GM23338 (cell line): Measurements from ENCODE around the gene CACNA2D1. TPM values are rescaled to one million over a fixed set of nuclear protein-coding genes. Genes with fewer than 3 reads are reported as not detected.

ENCODE experiments used
- ATAC-seq: fragments of 200-7000 bp; cut with Tn5 transposase; 3 replicates; pipeline ENCODE4 v1.9.1; 2020
- DNase-seq: peaks from one replicate; pipeline ENCODE4 v3.0.0-alpha.2; 2015; ENCODE audit warnings: low spot score
- H2AFZ ChIP-seq: fragments of 200-600 bp; sonication (generic); 2 replicates; pipeline ENCODE4 v1.8.0; 2016; ENCODE audit warnings: antibody characterized with exemption, mild to moderate bottlenecking, moderate library complexity
- H3F3A ChIP-seq: fragments of 200-600 bp; sonication (generic); replicated peaks from 2 replicates; pipeline ENCODE4 v1.8.0; 2017; ENCODE audit warnings: antibody characterized with exemption, mixed run types, low read depth
- H3K27ac ChIP-seq: fragments of 200-600 bp; sonication (generic); 2 replicates; pipeline ENCODE4 v1.6.1; 2016; ENCODE audit warnings: low read depth
- H3K27me3 ChIP-seq: fragments of 200-600 bp; sonication (generic); 2 replicates; pipeline ENCODE4 v1.8.0; 2016; ENCODE audit warnings: mild to moderate bottlenecking, mixed run types, moderate library complexity; ENCODE audit not compliant: insufficient read depth
- H3K36me3 ChIP-seq: fragments of 200-600 bp; sonication (generic); 2 replicates; pipeline ENCODE4 v1.8.0; 2016; ENCODE audit warnings: mild to moderate bottlenecking; ENCODE audit not compliant: insufficient read depth
- H3K4me1 ChIP-seq: fragments of 200-600 bp; sonication (generic); 2 replicates; pipeline ENCODE4 v1.8.0; 2016; ENCODE audit warnings: mild to moderate bottlenecking, moderate library complexity; ENCODE audit not compliant: insufficient read depth
- H3K4me2 ChIP-seq: fragments of 200-600 bp; sonication (generic); 2 replicates; pipeline ENCODE4 v1.7.1; 2017; ENCODE audit warnings: mixed run types
- H3K4me3 ChIP-seq: fragments of 200-600 bp; sonication (generic); 2 replicates; pipeline ENCODE4 v1.6.1; 2016; ENCODE audit warnings: mixed run types
- H3K79me2 ChIP-seq: fragments of 200-600 bp; sonication (generic); replicated peaks from 2 replicates; pipeline ENCODE4 v1.8.0; 2017; ENCODE audit warnings: mild to moderate bottlenecking; ENCODE audit not compliant: insufficient read depth
- H3K9me2 ChIP-seq: fragments of 200-600 bp; sonication (generic); 2 replicates; pipeline ENCODE4 v1.8.0; 2017; ENCODE audit not compliant: insufficient read depth
- H4K20me1 ChIP-seq: fragments of 200-600 bp; sonication (generic); replicated peaks from 2 replicates; pipeline ENCODE4 v1.8.0; 2017; ENCODE audit warnings: mild to moderate bottlenecking; ENCODE audit not compliant: insufficient read depth
- H3K27ac Mint-ChIP-seq: 2 replicates; pipeline ENCODE4 v1.8.0; 2020; ENCODE audit warnings: inconsistent platforms, mild to moderate bottlenecking, moderate library complexity, mixed read lengths
- H3K27me3 Mint-ChIP-seq: 3 replicates; pipeline ENCODE4 v1.8.0; 2022; ENCODE audit warnings: low read depth, mild to moderate bottlenecking, moderate library complexity, mixed read lengths, inconsistent platforms; ENCODE audit not compliant: insufficient read depth, poor library complexity
- H3K36me3 Mint-ChIP-seq: 3 replicates; pipeline ENCODE4 v1.8.0; 2021; ENCODE audit warnings: low read depth, mild to moderate bottlenecking, inconsistent platforms, moderate library complexity, mixed read lengths
- H3K4me1 Mint-ChIP-seq: 3 replicates; pipeline ENCODE4 v1.8.0; 2020; ENCODE audit warnings: mild to moderate bottlenecking, inconsistent platforms, mixed read lengths
- H3K4me3 Mint-ChIP-seq: 3 replicates; pipeline ENCODE4 v1.8.0; 2021; ENCODE audit warnings: moderate library complexity, mild to moderate bottlenecking, inconsistent platforms, mixed read lengths
- H3K9me3 Mint-ChIP-seq: 3 replicates; pipeline ENCODE4 v1.8.0; 2020; ENCODE audit warnings: moderate library complexity, mild to moderate bottlenecking, inconsistent platforms, mixed read lengths
- CREB1 ChIP-seq: fragments of 250-450 bp; sonication (Bioruptor Pico); IDR thresholded peaks from 2 replicates; pipeline ENCODE4 v1.5.0; 2020; ENCODE audit warnings: low read depth, mild to moderate bottlenecking, moderate library complexity
- EZH2 ChIP-seq: fragments of 200-600 bp; sonication (generic); IDR thresholded peaks from one replicate; pipeline ENCODE4 v1.8.0; 2017; ENCODE audit warnings: antibody characterized with exemption, mild to moderate bottlenecking, low read depth; ENCODE audit not compliant: unreplicated experiment
- EZH2phosphoT487 ChIP-seq: fragments of 200-600 bp; sonication (generic); IDR thresholded peaks from one replicate; pipeline ENCODE4 v1.8.1; 2018; ENCODE audit warnings: antibody characterized with exemption; ENCODE audit not compliant: unreplicated experiment
- JUNB ChIP-seq: IDR thresholded peaks from one replicate; pipeline ENCODE4 v1.6.1; 2016; ENCODE audit warnings: antibody characterized with exemption; ENCODE audit not compliant: unreplicated experiment
- NANOG ChIP-seq: IDR thresholded peaks from 2 replicates; pipeline ENCODE4 v1.6.1; 2016; ENCODE audit warnings: antibody characterized with exemption, borderline replicate concordance
- POLR2AphosphoS5 ChIP-seq: IDR thresholded peaks from 2 replicates; pipeline ENCODE4 v1.6.1; 2016; ENCODE audit warnings: antibody characterized with exemption, low read depth
- STAT1 ChIP-seq: IDR thresholded peaks from one replicate; pipeline ENCODE4 v1.6.1; 2016; ENCODE audit warnings: antibody characterized with exemption; ENCODE audit not compliant: unreplicated experiment
- ZNF114 ChIP-seq: fragments of 250-450 bp; sonication (Bioruptor Pico); IDR thresholded peaks from 2 replicates; pipeline ENCODE4 v1.5.0; 2020; ENCODE audit warnings: mild to moderate bottlenecking, moderate library complexity
- ZNF331 ChIP-seq: fragments of 250-450 bp; sonication (Bioruptor Pico); IDR thresholded peaks from 2 replicates; pipeline ENCODE4 v1.5.0; 2020; ENCODE audit warnings: low read depth, mild to moderate bottlenecking, moderate library complexity
- polyA plus RNA-seq: library from polyadenylated mRNA; unstranded; fragments of >200 nt; fragmentation: Nextera tagmentation; extraction: Ambion mirVana; gene quantifications from 2 replicates; pipeline ENCODE4 v1.2.1, GENCODE V29; 2016
- total RNA-seq: library from RNA; depleted of rRNA; stranded (reverse); fragments of >200 nt; shearing (Covaris generic); gene quantifications from 2 replicates; pipeline ENCODE4 v1.2.3, GENCODE V29; 2014
- TF ChIP-seq, protein P1 (sequence below): IDR thresholded peaks from 2 replicates; pipeline ENCODE4 v1.6.1; 2016; ENCODE audit warnings: antibody characterized with exemption
- TF ChIP-seq, protein P2 (sequence below), 2 experiments: fragments of 200-600 bp in 1 of 2; sonication (generic) in 1 of 2; conservative IDR thresholded peaks; 2 replicates each; pipeline versions ENCODE4 v1.5.1 to v1.6.1; 2016 to 2017; ENCODE audit warnings: antibody characterized with exemption in 2 of 2, low read depth in 2 of 2, mild to moderate bottlenecking in 2 of 2, moderate library complexity in 1 of 2
- TF ChIP-seq, protein P3 (sequence below): fragments of 250-450 bp; sonication (Bioruptor Pico); IDR thresholded peaks from 2 replicates; pipeline ENCODE4 v1.5.0; 2020; ENCODE audit warnings: mild to moderate bottlenecking, moderate library complexity
- TF ChIP-seq, protein P4 (sequence below): IDR thresholded peaks from one replicate; pipeline ENCODE4 v1.6.1; 2018; ENCODE audit warnings: antibody characterized with exemption; ENCODE audit not compliant: unreplicated experiment

The CACNA2D1 gene
- total and polyA plus RNA-seq, 2 experiments from 2014 or later = 7.0 to 20.4 TPM

DNA sequence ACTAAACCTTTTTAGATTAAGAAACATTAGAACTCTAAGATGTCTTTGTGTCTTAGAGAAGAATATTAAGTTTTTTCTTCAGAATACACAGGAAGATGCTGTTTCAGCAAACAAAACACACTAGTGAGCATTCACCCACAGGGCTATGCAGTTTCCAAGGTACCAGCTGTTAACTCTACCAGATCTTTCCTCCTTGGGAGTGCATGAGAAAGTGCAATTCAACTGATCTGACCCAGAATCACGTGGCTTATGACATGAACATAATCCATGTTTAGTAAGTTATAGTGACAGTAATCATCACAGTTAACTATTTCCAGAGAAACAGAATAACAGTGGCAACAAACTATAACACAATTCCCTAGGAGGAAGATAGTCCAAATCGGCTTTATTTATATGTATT is 270.7 kb downstream of the CACNA2D1 start:
- Histone ChIP-seq H3K27ac (no peak overlapping the region), H3K27me3 (no peaks in the 10 kb centered on the region), H3K9me2 (no peaks in the 10 kb centered on the region), H3K4me3 (no peak overlapping the region), H2AFZ (no peak overlapping the region), H3F3A (no peaks in the 10 kb centered on the region), H4K20me1 (no peaks in the 10 kb centered on the region), H3K79me2 (no peaks in the 10 kb centered on the region), H3K4me1 (peaks cover 24% of the 10 kb centered on the region), H3K36me3 (no peaks in the 10 kb centered on the region), H3K4me2 (no peak overlapping the region)
- H3K27ac Mint-ChIP-seq = no peak overlapping the region
- H3K36me3 Mint-ChIP-seq = no peaks in the 10 kb centered on the region
- peaks cover 23% of the 10 kb centered on the region for H3K4me1 Mint-ChIP-seq
- DNase-seq (no peak), ATAC-seq (no peak; the same call in 2 of the 3 replicates)
- TF ChIP-seq NANOG (no peak), ZNF331 (no peak), CREB1 (CRISPR knock-in tag) (no peak), ZNF114 (CRISPR knock-in tag) (no peak), STAT1 (no peak), EZH2 (no peak), POLR2AphosphoS5 (no peak), JUNB (no peak), EZH2phosphoT487 (no peak)
- TF ChIP-seq, protein P1, sequence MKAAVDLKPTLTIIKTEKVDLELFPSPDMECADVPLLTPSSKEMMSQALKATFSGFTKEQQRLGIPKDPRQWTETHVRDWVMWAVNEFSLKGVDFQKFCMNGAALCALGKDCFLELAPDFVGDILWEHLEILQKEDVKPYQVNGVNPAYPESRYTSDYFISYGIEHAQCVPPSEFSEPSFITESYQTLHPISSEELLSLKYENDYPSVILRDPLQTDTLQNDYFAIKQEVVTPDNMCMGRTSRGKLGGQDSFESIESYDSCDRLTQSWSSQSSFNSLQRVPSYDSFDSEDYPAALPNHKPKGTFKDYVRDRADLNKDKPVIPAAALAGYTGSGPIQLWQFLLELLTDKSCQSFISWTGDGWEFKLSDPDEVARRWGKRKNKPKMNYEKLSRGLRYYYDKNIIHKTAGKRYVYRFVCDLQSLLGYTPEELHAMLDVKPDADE = no peak
- TF ChIP-seq, protein P2, sequence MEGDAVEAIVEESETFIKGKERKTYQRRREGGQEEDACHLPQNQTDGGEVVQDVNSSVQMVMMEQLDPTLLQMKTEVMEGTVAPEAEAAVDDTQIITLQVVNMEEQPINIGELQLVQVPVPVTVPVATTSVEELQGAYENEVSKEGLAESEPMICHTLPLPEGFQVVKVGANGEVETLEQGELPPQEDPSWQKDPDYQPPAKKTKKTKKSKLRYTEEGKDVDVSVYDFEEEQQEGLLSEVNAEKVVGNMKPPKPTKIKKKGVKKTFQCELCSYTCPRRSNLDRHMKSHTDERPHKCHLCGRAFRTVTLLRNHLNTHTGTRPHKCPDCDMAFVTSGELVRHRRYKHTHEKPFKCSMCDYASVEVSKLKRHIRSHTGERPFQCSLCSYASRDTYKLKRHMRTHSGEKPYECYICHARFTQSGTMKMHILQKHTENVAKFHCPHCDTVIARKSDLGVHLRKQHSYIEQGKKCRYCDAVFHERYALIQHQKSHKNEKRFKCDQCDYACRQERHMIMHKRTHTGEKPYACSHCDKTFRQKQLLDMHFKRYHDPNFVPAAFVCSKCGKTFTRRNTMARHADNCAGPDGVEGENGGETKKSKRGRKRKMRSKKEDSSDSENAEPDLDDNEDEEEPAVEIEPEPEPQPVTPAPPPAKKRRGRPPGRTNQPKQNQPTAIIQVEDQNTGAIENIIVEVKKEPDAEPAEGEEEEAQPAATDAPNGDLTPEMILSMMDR (conservative IDR thresholded peaks at IDR 0.05; ENCODE audit: low read depth in 2 of 2) = no peak
- TF ChIP-seq, protein P3, sequence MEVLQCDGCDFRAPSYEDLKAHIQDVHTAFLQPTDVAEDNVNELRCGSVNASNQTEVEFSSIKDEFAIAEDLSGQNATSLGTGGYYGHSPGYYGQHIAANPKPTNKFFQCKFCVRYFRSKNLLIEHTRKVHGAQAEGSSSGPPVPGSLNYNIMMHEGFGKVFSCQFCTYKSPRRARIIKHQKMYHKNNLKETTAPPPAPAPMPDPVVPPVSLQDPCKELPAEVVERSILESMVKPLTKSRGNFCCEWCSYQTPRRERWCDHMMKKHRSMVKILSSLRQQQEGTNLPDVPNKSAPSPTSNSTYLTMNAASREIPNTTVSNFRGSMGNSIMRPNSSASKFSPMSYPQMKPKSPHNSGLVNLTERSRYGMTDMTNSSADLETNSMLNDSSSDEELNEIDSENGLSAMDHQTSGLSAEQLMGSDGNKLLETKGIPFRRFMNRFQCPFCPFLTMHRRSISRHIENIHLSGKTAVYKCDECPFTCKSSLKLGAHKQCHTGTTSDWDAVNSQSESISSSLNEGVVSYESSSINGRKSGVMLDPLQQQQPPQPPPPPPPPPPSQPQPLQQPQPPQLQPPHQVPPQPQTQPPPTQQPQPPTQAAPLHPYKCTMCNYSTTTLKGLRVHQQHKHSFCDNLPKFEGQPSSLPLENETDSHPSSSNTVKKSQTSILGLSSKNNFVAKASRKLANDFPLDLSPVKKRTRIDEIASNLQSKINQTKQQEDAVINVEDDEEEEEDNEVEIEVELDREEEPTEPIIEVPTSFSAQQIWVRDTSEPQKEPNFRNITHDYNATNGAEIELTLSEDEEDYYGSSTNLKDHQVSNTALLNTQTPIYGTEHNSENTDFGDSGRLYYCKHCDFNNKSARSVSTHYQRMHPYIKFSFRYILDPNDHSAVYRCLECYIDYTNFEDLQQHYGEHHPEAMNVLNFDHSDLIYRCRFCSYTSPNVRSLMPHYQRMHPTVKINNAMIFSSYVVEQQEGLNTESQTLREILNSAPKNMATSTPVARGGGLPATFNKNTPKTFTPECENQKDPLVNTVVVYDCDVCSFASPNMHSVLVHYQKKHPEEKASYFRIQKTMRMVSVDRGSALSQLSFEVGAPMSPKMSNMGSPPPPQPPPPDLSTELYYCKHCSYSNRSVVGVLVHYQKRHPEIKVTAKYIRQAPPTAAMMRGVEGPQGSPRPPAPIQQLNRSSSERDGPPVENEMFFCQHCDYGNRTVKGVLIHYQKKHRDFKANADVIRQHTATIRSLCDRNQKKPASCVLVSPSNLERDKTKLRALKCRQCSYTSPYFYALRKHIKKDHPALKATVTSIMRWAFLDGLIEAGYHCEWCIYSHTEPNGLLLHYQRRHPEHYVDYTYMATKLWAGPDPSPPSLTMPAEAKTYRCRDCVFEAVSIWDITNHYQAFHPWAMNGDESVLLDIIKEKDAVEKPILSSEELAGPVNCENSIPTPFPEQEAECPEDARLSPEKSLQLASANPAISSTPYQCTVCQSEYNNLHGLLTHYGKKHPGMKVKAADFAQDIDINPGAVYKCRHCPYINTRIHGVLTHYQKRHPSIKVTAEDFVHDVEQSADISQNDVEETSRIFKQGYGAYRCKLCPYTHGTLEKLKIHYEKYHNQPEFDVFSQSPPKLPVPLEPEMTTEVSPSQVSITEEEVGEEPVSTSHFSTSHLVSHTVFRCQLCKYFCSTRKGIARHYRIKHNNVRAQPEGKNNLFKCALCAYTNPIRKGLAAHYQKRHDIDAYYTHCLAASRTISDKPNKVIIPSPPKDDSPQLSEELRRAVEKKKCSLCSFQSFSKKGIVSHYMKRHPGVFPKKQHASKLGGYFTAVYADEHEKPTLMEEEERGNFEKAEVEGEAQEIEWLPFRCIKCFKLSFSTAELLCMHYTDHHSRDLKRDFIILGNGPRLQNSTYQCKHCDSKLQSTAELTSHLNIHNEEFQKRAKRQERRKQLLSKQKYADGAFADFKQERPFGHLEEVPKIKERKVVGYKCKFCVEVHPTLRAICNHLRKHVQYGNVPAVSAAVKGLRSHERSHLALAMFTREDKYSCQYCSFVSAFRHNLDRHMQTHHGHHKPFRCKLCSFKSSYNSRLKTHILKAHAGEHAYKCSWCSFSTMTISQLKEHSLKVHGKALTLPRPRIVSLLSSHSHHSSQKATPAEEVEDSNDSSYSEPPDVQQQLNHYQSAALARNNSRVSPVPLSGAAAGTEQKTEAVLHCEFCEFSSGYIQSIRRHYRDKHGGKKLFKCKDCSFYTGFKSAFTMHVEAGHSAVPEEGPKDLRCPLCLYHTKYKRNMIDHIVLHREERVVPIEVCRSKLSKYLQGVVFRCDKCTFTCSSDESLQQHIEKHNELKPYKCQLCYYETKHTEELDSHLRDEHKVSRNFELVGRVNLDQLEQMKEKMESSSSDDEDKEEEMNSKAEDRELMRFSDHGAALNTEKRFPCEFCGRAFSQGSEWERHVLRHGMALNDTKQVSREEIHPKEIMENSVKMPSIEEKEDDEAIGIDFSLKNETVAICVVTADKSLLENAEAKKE (CRISPR knock-in tag) = no peak
- TF ChIP-seq, protein P4, sequence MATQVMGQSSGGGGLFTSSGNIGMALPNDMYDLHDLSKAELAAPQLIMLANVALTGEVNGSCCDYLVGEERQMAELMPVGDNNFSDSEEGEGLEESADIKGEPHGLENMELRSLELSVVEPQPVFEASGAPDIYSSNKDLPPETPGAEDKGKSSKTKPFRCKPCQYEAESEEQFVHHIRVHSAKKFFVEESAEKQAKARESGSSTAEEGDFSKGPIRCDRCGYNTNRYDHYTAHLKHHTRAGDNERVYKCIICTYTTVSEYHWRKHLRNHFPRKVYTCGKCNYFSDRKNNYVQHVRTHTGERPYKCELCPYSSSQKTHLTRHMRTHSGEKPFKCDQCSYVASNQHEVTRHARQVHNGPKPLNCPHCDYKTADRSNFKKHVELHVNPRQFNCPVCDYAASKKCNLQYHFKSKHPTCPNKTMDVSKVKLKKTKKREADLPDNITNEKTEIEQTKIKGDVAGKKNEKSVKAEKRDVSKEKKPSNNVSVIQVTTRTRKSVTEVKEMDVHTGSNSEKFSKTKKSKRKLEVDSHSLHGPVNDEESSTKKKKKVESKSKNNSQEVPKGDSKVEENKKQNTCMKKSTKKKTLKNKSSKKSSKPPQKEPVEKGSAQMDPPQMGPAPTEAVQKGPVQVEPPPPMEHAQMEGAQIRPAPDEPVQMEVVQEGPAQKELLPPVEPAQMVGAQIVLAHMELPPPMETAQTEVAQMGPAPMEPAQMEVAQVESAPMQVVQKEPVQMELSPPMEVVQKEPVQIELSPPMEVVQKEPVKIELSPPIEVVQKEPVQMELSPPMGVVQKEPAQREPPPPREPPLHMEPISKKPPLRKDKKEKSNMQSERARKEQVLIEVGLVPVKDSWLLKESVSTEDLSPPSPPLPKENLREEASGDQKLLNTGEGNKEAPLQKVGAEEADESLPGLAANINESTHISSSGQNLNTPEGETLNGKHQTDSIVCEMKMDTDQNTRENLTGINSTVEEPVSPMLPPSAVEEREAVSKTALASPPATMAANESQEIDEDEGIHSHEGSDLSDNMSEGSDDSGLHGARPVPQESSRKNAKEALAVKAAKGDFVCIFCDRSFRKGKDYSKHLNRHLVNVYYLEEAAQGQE = no peak
- no peaks in the 10 kb centered on the region for H3K27me3 Mint-ChIP-seq
- H3K4me3 Mint-ChIP-seq = no peak overlapping the region
- no peaks in the 10 kb centered on the region for H3K9me3 Mint-ChIP-seq
